Progenitor cell of endocrine pancreas (in vitro differentiated cells): ENCODE data around the gene PAX8. TPM values are rescaled to one million over a fixed set of nuclear protein-coding genes. Genes with fewer than 3 reads are reported as not detected.

Experiments
- DNase-seq: peaks from one replicate; pipeline ENCODE4 v3.0.0; 2021; ENCODE audit warnings: low spot score; ENCODE audit not compliant: unreplicated experiment
- H3K27ac Mint-ChIP-seq: 2 replicates; pipeline ENCODE4 v1.8.0; 2021; ENCODE audit warnings: mild to moderate bottlenecking, moderate library complexity, mixed read lengths
- H3K27me3 Mint-ChIP-seq: 2 replicates; pipeline ENCODE4 v1.8.0; 2021; ENCODE audit warnings: mixed read lengths
- H3K36me3 Mint-ChIP-seq: 2 replicates; pipeline ENCODE4 v1.8.0; 2022; ENCODE audit warnings: mixed read lengths; ENCODE audit not compliant: insufficient read depth
- H3K4me1 Mint-ChIP-seq: 2 replicates; pipeline ENCODE4 v1.8.0; 2021; ENCODE audit warnings: low read depth, mixed read lengths
- H3K4me3 Mint-ChIP-seq: 2 replicates; pipeline ENCODE4 v1.8.0; 2021; ENCODE audit warnings: low read depth, mild to moderate bottlenecking, moderate library complexity, mixed read lengths
- H3K9me3 Mint-ChIP-seq: 2 replicates; pipeline ENCODE4 v1.8.0; 2021; ENCODE audit warnings: low read depth, mixed read lengths
- total RNA-seq: library from RNA; stranded (reverse); gene quantifications from 2 replicates; pipeline ENCODE4 v1.2.1, GENCODE V29; 2021
- TF ChIP-seq, protein P1 (sequence below): fragments of 200-600 bp; sonication (generic); IDR thresholded peaks from one replicate; pipeline ENCODE4 v1.5.0; 2021; ENCODE audit warnings: antibody characterized with exemption, mild to moderate bottlenecking; ENCODE audit not compliant: unreplicated experiment

The PAX8 gene
- total RNA-seq, 1 donor from 2014 or later = 3.9 TPM

DNA sequence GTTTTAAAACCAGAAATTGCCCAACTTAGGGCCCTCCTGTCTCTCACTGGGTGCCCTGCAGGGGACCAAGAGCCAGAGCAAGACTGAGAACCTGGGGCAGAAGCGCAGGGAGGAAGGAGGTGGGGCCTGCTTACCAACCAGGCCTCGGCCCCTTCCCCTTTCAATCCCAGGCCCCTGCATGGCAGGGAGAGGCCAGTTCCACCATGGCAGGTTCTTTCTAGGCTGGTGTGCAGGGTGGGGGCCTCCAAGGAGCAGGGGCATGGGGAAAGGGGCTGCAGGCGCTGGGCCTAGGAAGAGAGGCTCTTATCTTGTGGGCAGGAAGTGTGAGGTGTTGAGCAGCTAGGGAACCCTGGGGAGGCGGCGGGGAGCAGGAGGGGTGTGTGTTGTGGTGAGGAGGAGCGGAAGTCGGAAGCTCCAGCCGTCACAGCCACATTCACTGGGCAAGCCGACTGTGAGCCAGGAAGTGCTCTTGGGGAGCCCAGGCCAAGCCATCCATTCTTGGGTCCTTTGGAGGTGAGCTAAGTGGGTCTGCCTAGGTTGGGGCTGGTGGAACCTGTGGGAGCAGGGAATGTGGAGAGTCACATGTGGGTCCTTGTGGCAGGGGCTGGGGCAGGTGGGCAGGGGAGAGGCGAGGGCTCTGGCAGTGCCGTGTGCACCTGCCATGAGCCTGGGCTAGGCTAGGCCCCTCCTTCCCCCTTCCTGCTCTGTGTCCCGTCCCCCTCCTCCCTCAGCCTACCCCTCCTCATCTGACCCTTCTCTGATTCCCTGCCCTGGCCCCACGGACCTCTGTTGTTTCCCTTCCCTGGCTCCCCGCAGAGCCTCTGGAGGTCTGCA lies 105.0 kb downstream of the PAX8 start, which contains the start of gene PSD4:
TSS of gene PSD4 (plus strand) at position 430 of the 834 bp plus-strand sequence. CDS start 8,486 bp downstream, outside the sequence.
- no peaks in the 10 kb centered on the region for H3K9me3 Mint-ChIP-seq
- no peak within 1 kb of the TSS for H3K4me3 Mint-ChIP-seq
- no peak for DNase-seq
- peak within 1 kb of the TSS; percentile 13 for H3K27ac Mint-ChIP-seq
- TF ChIP-seq, protein P1, sequence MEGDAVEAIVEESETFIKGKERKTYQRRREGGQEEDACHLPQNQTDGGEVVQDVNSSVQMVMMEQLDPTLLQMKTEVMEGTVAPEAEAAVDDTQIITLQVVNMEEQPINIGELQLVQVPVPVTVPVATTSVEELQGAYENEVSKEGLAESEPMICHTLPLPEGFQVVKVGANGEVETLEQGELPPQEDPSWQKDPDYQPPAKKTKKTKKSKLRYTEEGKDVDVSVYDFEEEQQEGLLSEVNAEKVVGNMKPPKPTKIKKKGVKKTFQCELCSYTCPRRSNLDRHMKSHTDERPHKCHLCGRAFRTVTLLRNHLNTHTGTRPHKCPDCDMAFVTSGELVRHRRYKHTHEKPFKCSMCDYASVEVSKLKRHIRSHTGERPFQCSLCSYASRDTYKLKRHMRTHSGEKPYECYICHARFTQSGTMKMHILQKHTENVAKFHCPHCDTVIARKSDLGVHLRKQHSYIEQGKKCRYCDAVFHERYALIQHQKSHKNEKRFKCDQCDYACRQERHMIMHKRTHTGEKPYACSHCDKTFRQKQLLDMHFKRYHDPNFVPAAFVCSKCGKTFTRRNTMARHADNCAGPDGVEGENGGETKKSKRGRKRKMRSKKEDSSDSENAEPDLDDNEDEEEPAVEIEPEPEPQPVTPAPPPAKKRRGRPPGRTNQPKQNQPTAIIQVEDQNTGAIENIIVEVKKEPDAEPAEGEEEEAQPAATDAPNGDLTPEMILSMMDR = no peak
- peaks cover 4% of the 10 kb centered on the region for H3K36me3 Mint-ChIP-seq
- H3K27me3 Mint-ChIP-seq = no peaks in the 10 kb centered on the region
- H3K4me1 Mint-ChIP-seq = peaks cover 8% of the 10 kb centered on the region

DNA sequence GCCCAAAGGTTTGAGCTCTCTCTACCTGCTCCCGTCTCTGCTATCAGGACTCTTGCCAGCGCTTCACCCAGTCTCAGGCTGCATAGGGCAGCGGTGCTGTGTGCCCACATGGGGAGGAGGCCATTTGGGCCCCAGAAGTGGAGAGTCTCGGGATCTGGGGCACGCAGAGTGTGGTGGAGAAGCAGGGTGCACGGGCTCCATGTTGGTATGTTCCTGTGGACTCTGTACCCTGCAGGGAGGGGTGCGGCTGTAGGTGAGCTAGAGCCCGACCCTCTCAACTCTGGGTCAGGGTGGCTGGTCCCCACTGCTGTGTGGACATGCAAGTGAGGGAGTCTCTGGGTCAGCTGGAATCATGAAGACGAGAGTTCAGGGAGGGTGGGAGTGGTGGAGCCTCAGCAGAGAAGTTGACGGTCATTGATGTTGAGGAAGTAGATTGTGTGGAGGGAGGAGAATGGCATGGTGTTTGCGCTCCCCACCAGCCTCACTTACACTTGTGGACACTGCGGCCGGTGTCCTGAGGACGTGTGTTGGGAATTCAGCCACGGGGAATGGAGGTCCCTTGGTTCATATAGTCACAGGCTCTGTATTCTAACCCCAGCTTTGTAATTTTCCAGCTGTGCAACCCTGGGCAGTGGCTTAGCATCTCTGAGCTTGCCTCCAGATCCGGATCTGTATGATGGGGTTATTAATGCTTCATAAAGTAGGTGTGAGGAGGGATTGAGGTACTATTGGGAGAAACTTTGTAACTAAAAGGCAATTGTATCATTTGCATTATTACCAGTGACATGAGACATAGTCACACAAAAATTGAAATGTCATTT lies 105.8 kb downstream of the PAX8 start:
- TF ChIP-seq, protein P1 = no peak
- no peaks in the 10 kb centered on the region for H3K9me3 Mint-ChIP-seq
- peaks cover 6% of the 10 kb centered on the region for H3K36me3 Mint-ChIP-seq
- no peaks in the 10 kb centered on the region for H3K27me3 Mint-ChIP-seq
- no peak overlapping the region for H3K4me3 Mint-ChIP-seq
- DNase-seq = no peak
- H3K4me1 Mint-ChIP-seq = peaks cover 8% of the 10 kb centered on the region
- H3K27ac Mint-ChIP-seq = no peak overlapping the region

DNA sequence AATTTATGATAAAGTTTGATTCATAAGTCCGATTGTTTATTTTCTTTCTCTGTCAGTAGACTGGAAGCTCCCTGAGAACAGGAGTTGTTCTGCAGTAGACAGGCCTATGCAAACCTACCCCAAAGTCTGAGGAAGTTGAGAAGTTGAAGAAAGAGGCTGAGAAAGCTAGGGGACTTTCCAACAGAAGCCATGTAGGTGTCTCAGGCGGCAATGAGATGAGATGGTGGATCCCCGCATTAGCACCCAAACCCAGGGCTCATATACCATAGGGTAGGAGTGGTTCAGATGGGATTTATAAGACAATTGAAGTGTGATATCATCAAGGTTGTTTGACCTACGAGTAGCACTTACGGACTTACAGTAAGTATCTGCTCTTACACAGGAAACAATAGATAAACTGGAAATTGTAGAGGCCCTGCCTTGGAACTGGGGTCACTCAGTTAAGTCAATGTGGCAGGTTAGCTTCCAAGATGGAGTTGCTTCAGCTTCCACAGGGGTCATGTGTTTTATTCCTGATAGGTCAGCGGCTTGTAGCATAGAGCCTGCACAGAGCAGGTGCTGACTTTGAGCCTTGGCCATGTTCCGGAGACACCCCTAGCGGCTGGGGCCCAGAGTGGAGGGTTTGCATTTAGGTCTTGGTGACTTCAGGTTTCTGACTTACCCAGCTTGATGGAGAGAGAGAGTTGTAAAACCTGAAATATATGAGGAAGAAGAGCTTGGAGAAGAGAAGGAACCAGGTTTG lies 107.2 kb downstream of the PAX8 start:
- TF ChIP-seq, protein P1 = no peak
- Mint-ChIP-seq H3K9me3 (no peaks in the 10 kb centered on the region), H3K4me1 (peaks cover 14% of the 10 kb centered on the region), H3K4me3 (no peak overlapping the region), H3K27me3 (no peaks in the 10 kb centered on the region), H3K36me3 (peaks cover 6% of the 10 kb centered on the region), H3K27ac (no peak overlapping the region)
- DNase-seq = no peak

DNA sequence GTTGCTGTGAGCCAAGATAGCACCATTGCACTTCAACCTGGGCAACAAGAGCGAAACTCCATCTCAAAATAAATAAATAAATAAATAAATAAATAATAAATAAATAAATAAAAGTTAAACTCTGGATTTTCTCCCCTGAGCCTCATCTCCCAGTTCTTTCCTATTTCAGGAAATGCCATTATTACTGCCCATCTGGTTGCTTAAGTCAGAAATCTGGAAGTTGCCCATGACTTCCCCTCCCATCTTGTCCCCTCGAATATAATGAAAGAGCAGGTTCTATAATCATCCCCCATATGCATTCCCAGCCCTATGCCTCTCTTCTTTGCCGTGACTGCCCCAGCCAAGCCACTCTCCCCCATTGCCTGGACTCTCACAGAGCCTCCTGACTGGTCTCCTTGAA lies 109.1 kb downstream of the PAX8 start:
- H3K9me3 Mint-ChIP-seq = no peaks in the 10 kb centered on the region
- H3K4me1 Mint-ChIP-seq = peaks cover 16% of the 10 kb centered on the region
- peaks cover 6% of the 10 kb centered on the region for H3K36me3 Mint-ChIP-seq
- no peak overlapping the region for H3K4me3 Mint-ChIP-seq
- no peak for DNase-seq
- H3K27me3 Mint-ChIP-seq = no peaks in the 10 kb centered on the region
- TF ChIP-seq, protein P1 = no peak
- peak overlapping the region; percentile 2 for H3K27ac Mint-ChIP-seq

DNA sequence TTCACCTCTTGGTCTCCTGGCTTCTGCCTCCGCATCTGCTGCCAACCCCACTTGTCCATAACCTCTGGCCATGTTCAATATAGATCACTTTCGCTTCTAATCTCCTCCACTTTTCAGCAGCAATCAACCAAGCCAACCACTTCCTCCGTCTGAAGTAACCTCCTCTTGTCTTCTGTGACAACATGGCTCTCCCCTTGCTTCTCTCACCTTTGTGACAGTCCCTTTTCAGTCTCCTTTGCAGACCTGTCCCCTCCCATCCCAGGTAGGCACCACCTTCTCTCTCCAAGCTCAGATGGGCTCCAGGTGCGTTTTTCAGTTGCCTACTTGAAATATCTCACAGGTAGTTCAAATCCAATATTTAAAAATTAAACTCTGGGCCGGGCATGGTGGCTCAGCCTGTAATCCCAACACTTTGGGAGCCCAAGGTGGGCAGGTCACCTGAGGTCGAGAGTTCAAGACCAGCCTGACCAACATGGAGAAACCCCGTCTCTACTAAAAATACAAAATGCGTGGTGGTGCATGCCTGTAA lies 109.7 kb downstream of the PAX8 start:
- peaks cover 21% of the 10 kb centered on the region for H3K4me1 Mint-ChIP-seq
- no peak overlapping the region for H3K27ac Mint-ChIP-seq
- peaks cover 6% of the 10 kb centered on the region for H3K36me3 Mint-ChIP-seq
- no peaks in the 10 kb centered on the region for H3K9me3 Mint-ChIP-seq
- TF ChIP-seq, protein P1 = no peak
- H3K4me3 Mint-ChIP-seq = no peak overlapping the region
- H3K27me3 Mint-ChIP-seq = no peaks in the 10 kb centered on the region
- no peak for DNase-seq
